Cerebellar nuclear complex (tissue), 1 donor: ENCODE measurements around the gene MYH9.
"Not testable (repeated sequence)": the region's sequence is repeated elsewhere in the genome, so short reads cannot be mapped to it uniquely, and the experiment has no call there.

Experiments used
- DNase-seq, 2 experiments: peaks; one replicate each; lab custom pipeline; 2025; lab: John Stamatoyannopoulos, UW

Gene MYH9

DNA sequence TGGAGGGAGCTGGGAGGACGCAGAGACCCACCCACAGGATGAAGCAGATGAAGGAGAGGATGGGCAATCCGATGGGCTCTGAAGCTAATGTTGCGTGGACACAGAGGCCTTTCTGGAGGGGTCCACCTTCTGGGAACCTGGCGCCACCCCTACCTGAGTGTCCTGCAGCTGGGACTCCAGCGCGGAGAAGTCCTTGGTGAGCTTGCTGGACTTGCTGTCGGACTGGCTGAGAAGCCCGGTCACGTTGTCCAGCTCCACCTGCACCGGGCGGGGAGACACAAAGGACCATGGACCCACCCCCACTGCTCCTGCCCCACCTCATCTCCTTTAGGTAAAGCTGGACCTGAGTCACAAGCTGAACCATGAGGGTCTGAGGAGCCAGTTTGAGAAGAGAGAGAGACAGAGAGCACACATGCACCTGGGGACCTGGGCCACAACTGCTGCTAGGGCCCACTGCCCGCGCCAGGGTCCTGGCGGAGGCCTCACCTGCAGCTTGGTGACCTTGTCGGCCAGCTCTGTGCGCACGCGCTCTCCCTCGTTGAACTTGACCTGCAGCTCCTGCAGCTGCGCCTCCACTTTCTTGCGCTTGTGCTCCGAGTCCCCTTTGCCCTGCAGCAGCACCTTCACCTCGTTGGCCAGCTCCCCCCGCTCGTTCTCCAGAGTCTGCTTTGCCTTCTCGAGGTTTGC, 94.0 kb downstream of the MYH9 start:
- no peak for DNase-seq

DNA sequence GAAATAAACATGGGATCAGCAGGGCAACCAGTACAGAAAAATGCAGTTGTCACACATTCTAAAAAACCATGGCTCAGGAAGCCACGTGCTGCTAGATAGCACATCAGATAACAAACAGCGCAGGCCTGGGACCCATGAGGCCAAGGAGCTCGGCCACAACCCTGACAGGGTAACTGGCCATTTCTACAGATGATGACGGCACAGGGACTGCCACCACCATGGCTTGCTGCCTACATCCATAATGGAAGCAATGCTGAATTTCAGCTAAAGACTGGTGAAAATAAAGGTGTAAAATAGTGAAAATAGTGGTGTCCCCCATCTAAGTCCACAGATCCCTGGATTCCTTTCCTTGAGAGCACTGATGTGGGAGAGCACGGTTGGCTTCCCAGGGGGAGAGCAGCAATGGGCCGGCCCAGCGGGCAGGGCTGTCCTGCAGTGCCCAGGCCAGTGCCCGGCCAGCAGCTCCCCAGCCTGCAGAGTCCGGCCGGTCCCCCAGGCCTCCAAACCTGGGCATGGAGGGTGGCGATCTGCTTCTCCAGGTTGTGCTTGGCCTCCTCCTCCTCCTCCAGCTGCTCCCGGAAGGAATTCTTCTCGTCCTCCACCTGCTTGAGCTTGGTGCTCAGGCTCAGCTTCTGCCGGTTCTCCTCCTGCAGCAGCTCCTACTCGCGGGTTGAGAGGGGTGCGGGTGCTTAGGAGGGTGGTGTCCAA, 94.8 kb downstream of the MYH9 start:
- DNase-seq, result no peak

DNA sequence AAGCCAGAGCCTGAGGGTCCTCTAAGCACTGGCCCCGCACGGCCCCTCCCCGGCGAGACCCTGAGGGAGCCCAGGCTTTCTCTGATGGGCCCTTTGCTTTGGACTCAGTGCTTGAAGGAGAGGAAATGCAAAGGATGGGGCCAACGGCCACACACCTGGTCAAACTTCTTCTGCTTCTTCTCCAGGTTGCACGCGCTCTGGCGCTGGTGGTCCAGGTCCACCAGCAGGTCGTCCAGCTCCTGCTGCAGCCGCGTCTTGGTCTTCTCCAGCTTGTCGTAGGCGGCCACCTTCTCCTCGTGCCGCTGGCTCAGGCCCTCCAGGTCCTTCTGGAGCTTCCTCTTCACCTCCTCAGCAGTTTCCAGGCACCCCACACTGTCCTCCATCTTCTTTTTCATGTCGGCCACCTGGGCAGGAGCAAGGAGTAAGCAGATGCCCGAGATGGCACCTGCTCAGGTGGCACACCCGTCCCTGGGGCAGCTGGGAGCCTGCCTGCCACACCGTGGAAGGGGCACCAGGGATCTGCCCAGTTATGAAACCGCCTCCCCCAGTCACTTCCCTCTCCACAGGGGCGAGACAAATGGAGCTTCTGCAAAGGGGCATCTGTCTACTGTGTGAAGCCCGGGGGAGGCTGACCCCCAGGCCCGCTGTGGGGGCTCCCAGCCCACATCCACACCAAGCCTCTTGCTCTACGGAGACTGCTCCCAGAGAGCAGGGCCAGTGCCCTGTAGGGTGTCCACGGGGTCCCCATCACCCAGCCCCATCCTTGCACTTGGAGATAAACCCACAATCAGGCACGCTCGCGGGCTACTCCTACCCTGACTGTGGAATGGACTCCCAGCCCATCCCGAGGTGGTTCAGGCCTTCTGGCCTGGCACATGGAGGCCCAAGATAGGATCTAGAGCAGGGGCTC, 95.7 kb downstream of the MYH9 start:
- no peak for DNase-seq

DNA sequence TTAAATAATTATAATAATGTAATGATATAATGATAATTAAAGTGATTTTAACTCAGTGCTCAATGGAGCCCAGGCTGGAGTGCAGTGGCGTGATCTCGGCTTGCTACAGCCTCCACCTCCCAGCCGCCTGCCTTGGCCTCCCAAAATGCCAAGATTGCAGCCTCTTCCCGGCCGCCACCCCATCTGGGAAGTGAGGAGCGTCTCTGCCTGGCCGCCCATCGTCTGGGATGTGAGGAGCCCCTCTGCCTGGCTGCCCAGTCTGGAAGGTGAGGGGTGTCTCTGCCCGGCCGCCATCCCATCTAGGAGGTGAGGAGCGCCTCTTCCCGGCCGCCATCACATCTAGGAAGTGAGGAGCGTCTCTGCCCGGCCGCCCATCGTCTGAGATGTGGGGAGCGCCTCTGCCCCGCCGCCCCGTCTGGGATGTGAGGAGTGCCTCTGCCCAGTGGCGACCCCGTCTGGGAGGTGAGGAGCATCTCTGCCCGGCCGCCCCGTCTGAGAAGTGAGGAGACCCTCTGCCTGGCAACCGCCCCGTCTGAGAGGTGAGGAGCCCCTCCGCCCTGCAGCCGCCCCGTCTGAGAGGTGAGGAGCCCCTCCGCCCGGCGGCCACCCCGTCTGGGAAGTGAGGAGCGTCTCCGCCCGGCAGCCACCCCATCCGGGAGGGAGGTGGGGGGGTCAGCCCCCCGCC, 97.2 kb downstream of the MYH9 start:
- DNase-seq, result not testable (repeated sequence)

DNA sequence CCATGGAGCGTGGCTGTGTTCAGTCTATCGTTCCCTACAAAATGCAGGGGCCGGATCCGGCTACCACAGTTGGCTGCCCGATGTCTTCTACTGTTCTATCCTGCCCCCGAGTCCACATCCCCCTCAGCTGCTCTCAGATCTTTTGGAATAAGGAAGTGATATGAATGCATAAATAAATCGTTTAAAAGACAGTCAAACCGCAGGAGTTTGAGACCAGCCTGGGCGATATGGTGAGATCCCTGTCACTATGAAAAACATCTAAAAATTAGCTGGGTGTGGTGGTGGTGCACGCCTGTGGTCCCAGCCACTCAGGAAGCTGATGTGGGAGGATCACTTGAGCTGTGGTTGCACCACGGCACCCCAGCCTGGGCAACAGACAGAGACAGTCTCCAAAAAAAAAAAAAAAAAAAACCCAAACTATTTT, 97.8 kb downstream of the MYH9 start:
- DNase-seq, result not testable (repeated sequence)

DNA sequence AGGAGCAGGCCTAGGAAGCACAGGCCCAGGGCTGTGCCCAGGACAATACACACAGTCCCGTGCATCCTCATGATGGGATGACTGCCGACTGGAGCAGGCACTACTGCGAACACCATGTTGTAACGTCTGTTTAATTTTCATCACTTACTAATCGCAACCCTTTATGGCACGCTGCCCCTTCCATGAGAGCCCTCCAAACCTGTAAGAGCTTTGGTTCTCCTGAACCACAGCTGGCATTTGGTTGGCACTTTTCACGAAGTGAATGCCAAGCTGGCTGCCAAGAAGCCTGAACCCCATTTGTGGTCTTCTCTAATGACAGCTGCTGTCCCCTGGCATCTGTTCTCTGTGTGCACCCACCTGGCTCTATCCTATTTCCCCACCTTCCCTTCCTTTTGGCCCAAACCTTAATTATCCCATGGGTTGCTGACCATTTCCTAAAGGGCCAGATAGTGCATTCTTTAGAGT, 98.3 kb downstream of the MYH9 start:
- DNase-seq, result no peak

DNA sequence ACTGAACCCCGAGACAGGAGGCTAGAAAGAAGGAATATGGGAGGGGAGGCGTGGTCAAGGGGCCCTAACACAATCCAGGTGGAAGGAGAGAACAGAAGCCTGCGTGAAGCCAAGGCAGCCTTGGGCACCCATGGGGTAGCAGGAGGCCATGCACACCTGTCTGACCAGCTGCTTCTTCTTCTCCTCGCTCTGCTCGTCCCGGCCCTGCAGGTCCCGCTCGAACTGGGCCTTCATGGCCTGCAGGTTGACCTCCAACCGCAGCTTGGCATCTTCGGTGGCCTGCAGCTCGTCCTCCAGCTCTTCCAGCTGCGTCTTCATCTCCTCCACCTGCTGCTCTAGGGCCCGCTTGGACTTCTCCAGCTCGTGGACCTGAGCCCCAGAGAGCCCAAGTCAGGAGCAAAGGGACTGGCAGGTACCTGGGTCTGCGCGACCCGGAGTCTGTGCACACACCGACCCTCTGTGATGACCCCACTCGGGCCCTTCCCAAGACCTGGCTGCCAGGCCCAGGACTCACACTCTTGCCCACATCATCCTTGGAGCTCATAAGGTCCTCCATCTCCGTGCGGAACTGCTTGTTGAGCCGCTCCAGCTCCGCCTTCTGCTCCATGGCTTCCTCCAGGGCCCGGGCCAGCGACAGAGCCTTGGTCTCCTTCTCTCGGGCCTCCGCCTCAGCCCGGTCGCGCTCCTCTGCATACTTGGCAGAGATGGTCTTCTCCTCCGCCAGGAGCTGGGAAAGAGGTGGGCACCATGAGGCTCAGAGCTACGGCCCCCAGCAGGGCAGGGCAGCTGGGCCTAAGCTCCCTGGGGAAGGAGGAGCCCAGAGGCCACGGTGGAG, 99.0 kb downstream of the MYH9 start:
- no peak for DNase-seq

DNA sequence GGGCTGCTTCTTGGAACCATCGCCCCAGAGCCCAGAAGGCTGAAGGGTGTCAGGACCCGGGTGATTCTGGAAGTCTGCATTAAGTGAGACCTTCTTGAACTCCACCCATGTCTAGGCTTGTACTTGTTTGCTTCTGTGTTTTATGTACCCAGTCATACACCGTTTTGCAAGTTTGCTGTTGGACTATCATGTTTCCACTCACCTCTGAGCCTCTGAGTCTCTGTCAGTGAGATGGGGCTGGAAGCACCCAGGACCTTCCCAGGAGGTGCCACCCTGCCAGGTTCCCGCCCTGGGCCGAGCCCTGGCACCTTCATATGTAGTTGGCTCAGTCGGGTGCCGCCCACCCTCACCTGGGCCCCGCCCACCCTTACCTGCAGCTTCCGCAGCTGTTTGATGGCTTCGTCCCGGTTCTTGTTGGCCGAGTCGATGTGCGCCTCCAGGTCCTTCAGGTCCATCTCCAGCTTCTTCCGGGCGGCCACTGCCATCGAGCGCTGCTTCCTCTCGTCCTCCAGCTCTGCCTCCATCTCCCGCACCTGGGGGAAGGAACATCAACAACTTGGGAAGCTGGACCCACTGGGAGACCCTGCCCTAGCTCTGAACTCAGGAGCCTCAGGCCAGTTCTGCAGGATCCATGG, 99.8 kb downstream of the MYH9 start:
- DNase-seq, result no peak

DNA sequence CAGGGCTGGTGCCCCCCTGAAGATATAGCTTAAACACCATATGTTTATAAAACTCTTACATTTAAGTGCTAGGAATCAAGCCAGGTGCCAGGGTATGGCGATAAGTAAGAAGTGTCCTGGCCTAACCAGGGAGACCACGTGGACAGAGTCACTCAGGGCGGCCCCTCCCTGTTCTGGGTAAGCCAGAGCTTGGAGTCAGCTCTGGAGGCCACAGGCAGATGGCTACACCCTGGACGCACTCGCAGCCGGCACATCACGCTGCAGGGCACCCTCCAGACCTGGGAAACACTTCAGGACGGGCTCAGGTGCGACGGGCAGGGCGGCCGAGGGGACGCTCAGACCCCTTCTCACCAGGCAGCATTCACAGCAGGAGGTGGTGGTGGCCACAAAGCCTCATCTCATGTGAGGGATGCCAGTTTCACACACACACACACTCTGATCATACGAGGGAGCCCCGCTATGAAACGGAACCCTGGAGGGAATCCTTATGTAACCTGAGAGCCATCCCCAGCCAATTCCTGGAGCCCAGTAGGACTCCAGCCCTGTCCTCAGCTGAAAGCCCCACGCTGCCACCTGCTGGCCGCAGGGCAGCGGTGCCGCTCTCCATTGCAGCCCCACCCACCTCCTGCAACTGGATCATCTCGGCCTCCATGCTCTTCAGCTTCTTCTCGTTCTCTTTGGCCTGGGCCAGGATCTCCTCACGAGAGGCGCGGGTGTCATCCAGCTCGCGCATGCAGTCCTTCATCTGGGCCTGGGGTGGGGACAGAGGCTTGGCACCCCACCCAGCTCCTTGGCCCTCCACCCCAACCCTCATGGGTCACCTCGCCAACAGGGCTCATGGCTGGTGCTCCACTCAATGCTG, 101.4 kb downstream of the MYH9 start:
- DNase-seq, result peak; percentile 64

DNA sequence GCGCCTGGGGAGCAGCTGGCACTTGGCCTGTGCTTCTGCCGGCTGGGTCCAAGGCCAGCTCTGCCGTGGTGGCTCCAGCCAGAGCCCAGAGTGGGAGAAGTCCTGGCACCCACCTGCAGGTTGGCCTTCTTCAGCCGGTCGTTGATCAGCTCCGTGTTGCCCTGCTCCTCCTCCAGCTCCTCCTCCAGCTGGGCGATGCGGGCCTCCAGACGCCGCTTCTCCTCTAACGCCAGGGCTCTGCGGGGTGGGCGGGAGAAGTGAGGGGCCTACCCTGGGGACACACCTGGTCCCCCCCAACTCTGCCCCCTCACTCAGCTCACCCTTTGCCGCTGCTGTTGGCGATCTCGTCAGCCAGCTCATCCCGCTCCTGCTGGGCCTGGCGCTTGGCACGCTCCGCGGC, 102.2 kb downstream of the MYH9 start:
- DNase-seq, result no peak

DNA sequence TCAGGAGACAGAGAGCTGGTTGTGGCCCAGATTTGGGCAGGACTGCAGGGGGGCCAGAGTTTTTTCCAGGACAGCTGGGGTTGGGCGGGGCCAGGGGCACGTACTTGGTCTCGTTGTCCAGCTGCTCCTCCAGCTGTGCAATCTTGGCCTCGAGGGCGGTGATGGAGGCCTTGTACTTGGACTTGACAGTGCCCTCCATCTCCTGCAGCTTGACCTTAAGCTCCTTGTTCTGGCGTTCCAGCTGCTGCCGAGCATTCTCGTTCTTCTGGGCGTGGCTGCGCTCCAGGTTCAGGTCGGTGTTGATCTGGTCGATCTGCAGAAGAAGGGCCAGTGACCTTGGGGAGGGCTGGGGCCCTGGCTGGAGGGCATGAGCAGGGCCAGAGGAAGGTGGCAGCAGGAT, 102.8 kb downstream of the MYH9 start:
- DNase-seq, result no peak

DNA sequence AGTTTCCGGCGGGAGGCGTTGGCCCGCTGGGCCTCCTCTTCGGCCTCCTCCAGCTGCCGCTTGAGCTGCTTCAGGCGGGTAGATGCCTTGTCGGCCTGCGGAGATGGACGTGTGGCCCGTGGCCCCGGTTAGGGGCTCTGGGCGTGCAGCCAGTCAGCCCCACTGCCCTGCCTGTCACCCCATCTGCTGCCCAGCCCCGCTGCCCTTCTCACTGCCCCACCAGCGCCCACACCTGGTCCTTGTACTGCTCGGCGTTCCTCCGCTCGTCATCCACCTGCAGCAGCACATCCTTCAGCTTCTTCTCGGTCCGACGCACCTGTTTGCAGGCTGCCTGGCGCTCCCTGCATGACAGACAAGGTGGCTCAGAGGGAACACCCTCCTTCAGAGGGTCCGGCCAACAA, 103.6 kb downstream of the MYH9 start:
- DNase-seq, result no peak

DNA sequence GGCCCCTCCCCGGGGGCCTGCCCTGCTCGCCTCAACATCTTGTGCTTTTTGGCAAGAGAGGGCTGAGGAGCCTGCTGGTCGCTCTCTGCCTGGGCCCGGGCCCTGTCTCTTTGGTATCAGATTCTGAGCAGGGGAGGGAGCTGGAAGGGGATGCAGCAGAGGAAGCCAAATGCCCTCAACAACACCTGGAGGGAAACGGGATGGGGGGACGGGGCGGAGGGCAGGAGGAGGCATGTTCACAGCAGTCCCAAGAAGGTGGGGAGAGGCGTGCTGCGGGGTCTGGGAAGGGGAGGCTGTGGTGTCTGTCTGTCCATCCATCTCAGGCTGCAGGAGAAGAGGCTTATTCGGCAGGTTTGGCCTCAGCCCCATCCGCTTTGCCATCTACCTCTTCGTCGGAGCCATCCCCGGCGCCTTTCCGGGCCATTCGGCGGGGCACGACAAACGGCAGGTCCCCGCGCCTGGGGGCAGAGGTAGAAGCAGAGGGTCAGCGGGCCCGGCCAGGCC, 105.4 kb downstream of the MYH9 start:
- no peak for DNase-seq

DNA sequence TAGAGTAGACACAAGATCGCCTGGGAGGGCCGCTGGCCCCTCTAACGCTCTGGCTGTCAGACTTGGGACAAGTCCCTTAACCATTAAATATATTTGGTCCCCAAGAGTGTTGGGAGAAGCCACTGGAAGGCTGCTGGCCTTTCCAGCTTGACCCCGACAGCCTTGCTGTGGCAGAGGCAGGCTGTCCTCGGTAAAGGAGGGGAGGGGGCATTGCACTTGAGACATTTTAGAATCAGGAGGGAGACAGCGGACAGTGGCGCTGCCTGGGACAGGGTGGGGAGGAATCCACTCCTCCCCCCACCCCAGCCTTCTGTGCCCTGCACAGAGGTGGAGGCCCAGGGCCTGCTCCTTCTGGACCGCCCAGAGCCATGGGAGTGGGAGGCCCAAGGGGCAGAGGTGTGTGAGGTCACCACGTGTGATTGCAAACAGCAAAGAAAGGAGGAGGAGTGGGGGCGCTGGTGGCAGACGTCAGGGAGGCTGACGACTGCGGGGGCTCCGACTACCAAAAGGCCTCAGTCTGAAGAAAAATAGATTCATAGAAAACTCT, 105.9 kb downstream of the MYH9 start:
- no peak for DNase-seq

DNA sequence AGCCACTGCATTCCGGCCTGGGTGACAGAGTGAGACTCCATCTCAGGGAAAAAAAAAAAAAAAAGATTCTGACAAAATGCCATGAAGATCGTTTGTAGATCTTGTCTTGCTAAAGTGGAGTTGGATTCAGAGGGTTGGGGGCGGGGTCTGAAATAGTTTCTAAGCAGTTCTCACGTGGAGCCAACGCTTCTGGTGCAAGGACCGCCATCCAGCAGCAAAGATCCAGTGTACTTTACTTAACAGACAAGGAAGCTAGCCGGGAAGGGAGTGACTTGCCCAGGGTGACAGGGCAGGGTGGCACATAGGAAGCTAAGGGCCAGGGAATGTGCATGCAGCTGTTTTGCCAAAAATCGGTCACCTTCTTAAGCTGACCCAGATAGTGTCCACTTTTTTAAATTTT, 107.4 kb downstream of the MYH9 start:
- DNase-seq, result no peak

DNA sequence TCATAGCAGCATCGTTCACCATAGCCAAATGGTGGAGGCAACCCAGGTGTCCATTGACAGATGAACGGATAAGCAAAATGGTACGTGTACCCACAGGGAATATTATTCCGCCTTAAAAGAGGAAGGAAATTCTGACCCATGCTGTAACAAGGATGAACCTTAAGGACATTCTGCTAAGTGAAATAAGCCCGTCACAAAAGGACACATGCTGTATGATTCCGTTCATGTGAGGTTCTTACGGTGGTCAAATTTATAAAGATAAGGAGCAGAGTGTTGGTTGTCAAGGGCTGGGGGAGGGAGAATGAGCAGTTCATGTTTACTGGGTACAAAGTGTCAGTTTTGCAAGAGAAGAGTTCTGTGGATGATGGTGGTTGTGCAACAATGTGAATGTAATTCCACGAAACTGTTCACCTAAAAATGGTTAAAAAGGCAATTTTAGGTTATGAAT, 108.5 kb downstream of the MYH9 start:
- no peak for DNase-seq

DNA sequence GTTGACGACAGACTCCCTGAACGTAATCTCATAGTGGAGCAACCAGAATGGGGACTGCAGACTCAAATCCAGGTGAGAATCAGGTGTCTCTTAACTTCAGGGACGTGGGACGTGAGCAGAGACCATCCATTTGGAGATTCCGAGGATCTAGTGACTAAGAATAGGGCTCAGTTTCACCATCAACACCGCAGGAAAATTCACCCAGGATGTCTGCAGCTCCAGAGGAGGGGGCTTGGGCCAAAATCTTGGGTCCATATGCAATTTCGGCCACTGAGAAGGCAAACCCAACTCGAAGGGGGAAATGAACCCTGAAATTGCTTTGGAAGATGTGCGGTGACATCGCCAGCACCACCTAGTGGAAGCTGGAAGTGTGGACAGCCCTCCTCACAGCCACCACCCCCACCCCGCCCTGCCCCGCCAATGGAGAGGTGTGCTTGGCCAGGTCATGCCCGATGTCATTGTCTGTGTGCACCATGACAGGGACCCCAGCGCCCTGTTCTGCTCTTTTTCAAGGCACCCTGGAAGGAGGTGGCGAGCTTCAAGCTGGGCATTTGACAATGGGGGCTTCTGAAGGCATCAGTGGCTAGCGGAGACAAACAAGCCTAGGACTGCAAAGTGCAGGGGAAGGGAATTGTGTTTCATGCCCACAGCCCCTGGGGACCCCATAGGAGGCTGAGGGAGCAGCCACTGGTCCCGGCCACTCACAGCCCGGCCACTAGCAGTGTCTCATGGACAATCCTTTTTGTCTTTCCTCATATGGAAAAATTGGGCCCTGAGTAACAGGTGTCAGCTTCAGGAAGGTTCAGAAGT, 110.1 kb downstream of the MYH9 start:
- DNase-seq, result no peak

DNA sequence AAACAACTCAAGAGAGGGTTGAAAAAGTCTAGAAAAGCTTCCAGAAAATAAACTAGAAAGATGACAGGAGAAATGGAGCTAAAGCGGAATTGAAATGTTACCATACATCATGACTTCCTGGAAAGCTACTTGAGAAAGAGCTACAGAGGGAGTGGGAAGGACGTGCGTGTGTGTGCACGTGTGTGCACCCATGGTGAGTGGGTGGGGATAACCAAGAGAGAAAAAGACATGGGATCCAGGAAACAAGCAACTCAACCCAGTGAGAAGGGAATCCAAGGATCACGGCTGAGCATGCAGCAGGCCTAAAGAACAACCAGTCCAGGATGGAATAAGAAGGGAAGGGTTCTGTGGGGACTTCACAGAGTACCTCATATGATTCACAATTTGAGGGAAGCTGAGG, 113.2 kb downstream of the MYH9 start:
- no peak for DNase-seq
